SK-N-SH treated with all-trans-retinoic acid at 6 μM for 48 hours (cell line): Measurements from ENCODE around the gene CYP19A1.

Experiments used
- ATAC-seq: fragments of 200-7000 bp; cut with Tn5 transposase; 3 replicates; pipeline ENCODE4 v1.9.1; 2020; ENCODE audit warnings: mild to moderate bottlenecking, moderate library complexity
- ARNTL ChIP-seq: fragments of 450-650 bp; formaldehyde crosslinking; IDR thresholded peaks from 2 replicates; pipeline ENCODE4 v1.5.0; 2020; ENCODE audit warnings: low read depth, mild to moderate bottlenecking, moderate library complexity, borderline replicate concordance
- BACH2 ChIP-seq: fragments of 250-450 bp; sonication (Bioruptor Pico); IDR thresholded peaks from 2 replicates; pipeline ENCODE4 v1.9.0; 2021; ENCODE audit warnings: mild to moderate bottlenecking, borderline replicate concordance
- CREB5 ChIP-seq: fragments of 250-450 bp; sonication (Bioruptor Pico); IDR thresholded peaks from 2 replicates; pipeline ENCODE4 v1.5.1; 2020; ENCODE audit warnings: low read depth, mild to moderate bottlenecking, moderate library complexity
- CSDC2 ChIP-seq: fragments of 250-450 bp; sonication (Bioruptor Pico); IDR thresholded peaks from 2 replicates; pipeline ENCODE4 v1.5.0; 2020; ENCODE audit warnings: mild to moderate bottlenecking, moderate library complexity
- CSRNP3 ChIP-seq: fragments of 250-450 bp; sonication (Bioruptor Pico); IDR thresholded peaks from 2 replicates; pipeline ENCODE4 v1.5.1; 2021; ENCODE audit warnings: mild to moderate bottlenecking, moderate library complexity
- ESRRG ChIP-seq: fragments of 250-450 bp; sonication (Bioruptor Pico); IDR thresholded peaks from 2 replicates; pipeline ENCODE4 v1.6.1; 2021; ENCODE audit warnings: mild to moderate bottlenecking
- GLIS3 ChIP-seq: fragments of 250-450 bp; sonication (Bioruptor Pico); IDR thresholded peaks from 2 replicates; pipeline ENCODE4 v1.5.0; 2020; ENCODE audit warnings: mild to moderate bottlenecking, moderate library complexity
- ISL1 ChIP-seq: fragments of 250-450 bp; sonication (Bioruptor Pico); IDR thresholded peaks from 2 replicates; pipeline ENCODE4 v2.1.2; 2022; ENCODE audit warnings: mild to moderate bottlenecking, moderate library complexity
- OSR1 ChIP-seq: fragments of 250-450 bp; sonication (Bioruptor Pico); IDR thresholded peaks from 2 replicates; pipeline ENCODE4 v1.8.0; 2022; ENCODE audit warnings: moderate library complexity, mild to moderate bottlenecking, inconsistent platforms
- PATZ1 ChIP-seq: fragments of 250-450 bp; sonication (Bioruptor Pico); IDR thresholded peaks from 2 replicates; pipeline ENCODE4 v1.8.0; 2020; ENCODE audit warnings: mild to moderate bottlenecking, moderate library complexity, borderline replicate concordance
- POU6F1 ChIP-seq: fragments of 250-450 bp; sonication (Bioruptor Pico); IDR thresholded peaks from 2 replicates; pipeline ENCODE4 v1.8.0; 2021; ENCODE audit warnings: low read depth, mild to moderate bottlenecking, moderate library complexity, borderline replicate concordance
- PPARA ChIP-seq: fragments of 250-450 bp; sonication (Bioruptor Pico); IDR thresholded peaks from 2 replicates; pipeline ENCODE4 v1.5.0; 2020; ENCODE audit warnings: mild to moderate bottlenecking, borderline replicate concordance
- RARB ChIP-seq: fragments of 250-450 bp; sonication (Bioruptor Pico); IDR thresholded peaks from 2 replicates; pipeline ENCODE4 v1.8.0; 2021; ENCODE audit warnings: mild to moderate bottlenecking, moderate library complexity
- SNAI2 ChIP-seq: fragments of 250-450 bp; sonication (Bioruptor Pico); IDR thresholded peaks from 2 replicates; pipeline ENCODE4 v1.5.0; 2020; ENCODE audit warnings: mild to moderate bottlenecking, moderate library complexity
- TCF4 ChIP-seq: fragments of 250-450 bp; sonication (Bioruptor Pico); IDR thresholded peaks from 2 replicates; pipeline ENCODE4 v1.8.0; 2021; ENCODE audit warnings: mild to moderate bottlenecking, moderate library complexity, borderline replicate concordance
- TOX ChIP-seq: fragments of 250-450 bp; sonication (Bioruptor Pico); IDR thresholded peaks from 2 replicates; pipeline ENCODE4 v1.8.0; 2021; ENCODE audit warnings: mild to moderate bottlenecking, moderate library complexity, borderline replicate concordance
- TSHZ2 ChIP-seq: fragments of 250-450 bp; sonication (Bioruptor Pico); IDR thresholded peaks from 2 replicates; pipeline ENCODE4 v1.5.0; 2020; ENCODE audit warnings: mild to moderate bottlenecking, moderate library complexity
- ZC3H10 ChIP-seq: fragments of 250-450 bp; sonication (Bioruptor Pico); IDR thresholded peaks from 2 replicates; pipeline ENCODE4 v1.5.1; 2021; ENCODE audit warnings: mild to moderate bottlenecking, moderate library complexity
- ZFP3 ChIP-seq: fragments of 250-450 bp; sonication (Bioruptor Pico); IDR thresholded peaks from 2 replicates; pipeline ENCODE4 v1.5.0; 2020; ENCODE audit warnings: mild to moderate bottlenecking, moderate library complexity
- ZFP30 ChIP-seq: fragments of 450-650 bp; formaldehyde crosslinking; IDR thresholded peaks from 2 replicates; pipeline ENCODE4 v1.5.0; 2022; ENCODE audit warnings: mild to moderate bottlenecking, moderate library complexity
- ZNF565 ChIP-seq: fragments of 450-650 bp; formaldehyde crosslinking; conservative IDR thresholded peaks from 2 replicates; pipeline ENCODE4 v1.5.0; 2020; ENCODE audit warnings: low read depth, mild to moderate bottlenecking, moderate library complexity
- ZNF70 ChIP-seq: fragments of 450-650 bp; formaldehyde crosslinking; IDR thresholded peaks from 2 replicates; pipeline ENCODE4 v1.5.0; 2020; ENCODE audit warnings: mild to moderate bottlenecking, moderate library complexity
- ZNF8 ChIP-seq: fragments of 450-650 bp; formaldehyde crosslinking; IDR thresholded peaks from 2 replicates; pipeline ENCODE4 v1.5.0; 2020; ENCODE audit warnings: mild to moderate bottlenecking, moderate library complexity

The CYP19A1 gene

GRCh38 chr15:51186181-51186705 lies 152.2 kb downstream of the CYP19A1 start:
- no peak for ATAC-seq
- TF ChIP-seq RARB (CRISPR knock-in tag) (no peak), ZFP30 (CRISPR knock-in tag) (no peak), TCF4 (CRISPR knock-in tag) (no peak), GLIS3 (CRISPR knock-in tag) (no peak), ZC3H10 (no peak), ZFP3 (CRISPR knock-in tag) (no peak), CREB5 (CRISPR knock-in tag) (no peak), ARNTL (no peak), POU6F1 (no peak), TSHZ2 (CRISPR knock-in tag) (no peak), CSDC2 (CRISPR knock-in tag) (no peak), PPARA (no peak), ZNF565 (CRISPR knock-in tag) (no peak), ZNF70 (CRISPR knock-in tag) (no peak), PATZ1 (no peak), ISL1 (CRISPR knock-in tag) (no peak)
- TF ChIP-seq, all 23 proteins: peak for 0

GRCh38 chr15:51185213-51186159 lies 152.9 kb downstream of the CYP19A1 start:
- TF ChIP-seq ZNF70 (CRISPR knock-in tag) (no peak), TCF4 (CRISPR knock-in tag) (no peak), ZFP30 (CRISPR knock-in tag) (no peak), SNAI2 (CRISPR knock-in tag) (no peak), ZFP3 (CRISPR knock-in tag) (no peak), ZC3H10 (no peak), CSDC2 (CRISPR knock-in tag) (no peak), ZNF8 (no peak), ESRRG (CRISPR knock-in tag) (no peak), GLIS3 (CRISPR knock-in tag) (no peak), CREB5 (CRISPR knock-in tag) (no peak)
- ATAC-seq = no peak

- no peak for ATAC-seq
- TF ChIP-seq TOX (CRISPR knock-in tag) (no peak), CSRNP3 (CRISPR knock-in tag) (no peak), PPARA (no peak), ESRRG (CRISPR knock-in tag) (no peak), TCF4 (CRISPR knock-in tag) (no peak), TSHZ2 (CRISPR knock-in tag) (no peak), ZNF70 (CRISPR knock-in tag) (no peak), ZC3H10 (no peak), CSDC2 (CRISPR knock-in tag) (no peak), OSR1 (no peak), ZNF8 (no peak), BACH2 (CRISPR knock-in tag) (no peak), ZNF565 (CRISPR knock-in tag) (no peak)
Observed at GRCh38 chr15:51184627-51185026, 153.8 kb downstream of the CYP19A1 start.
